Neural progenitor cell (in vitro differentiated cells): Measurements from ENCODE around the gene WWTR1. TPM values are rescaled to one million over a fixed set of nuclear protein-coding genes. Genes with fewer than 3 reads are reported as not detected.

Experiments
- DNase-seq: peaks from one replicate; pipeline ENCODE4 v3.0.0-alpha.2; 2016; ENCODE audit warnings: low spot score
- H2AFZ ChIP-seq: fragments of 200-600 bp; sonication (generic); replicated peaks from 2 replicates; pipeline ENCODE4 v1.6.1; 2016; ENCODE audit warnings: antibody characterized with exemption
- H3F3A ChIP-seq: fragments of 200-600 bp; sonication (generic); 2 replicates; pipeline ENCODE4 v1.6.1; 2016; ENCODE audit warnings: antibody characterized with exemption, low read depth
- H3K27ac ChIP-seq: fragments of 200-600 bp; sonication (generic); 2 replicates; pipeline ENCODE4 v1.5.1; 2016; ENCODE audit warnings: mild to moderate bottlenecking
- H3K27me3 ChIP-seq: fragments of 200-600 bp; sonication (generic); 2 replicates; pipeline ENCODE4 v1.6.1; 2016; ENCODE audit warnings: mild to moderate bottlenecking, moderate library complexity
- H3K36me3 ChIP-seq: fragments of 200-600 bp; sonication (generic); 2 replicates; pipeline ENCODE4 v1.5.1; 2016
- H3K4me1 ChIP-seq: fragments of 200-600 bp; sonication (generic); 2 replicates; pipeline ENCODE4 v1.6.1; 2016; ENCODE audit warnings: mixed run types
- H3K4me2 ChIP-seq: fragments of 200-600 bp; sonication (generic); 2 replicates; pipeline ENCODE4 v1.6.1; 2016
- H3K4me3 ChIP-seq: fragments of 200-600 bp; sonication (generic); 2 replicates; pipeline ENCODE4 v1.5.1; 2016
- H3K79me2 ChIP-seq: fragments of 200-600 bp; sonication (generic); 2 replicates; pipeline ENCODE4 v1.6.1; 2016; ENCODE audit warnings: low read depth
- H3K9ac ChIP-seq: fragments of 200-600 bp; sonication (generic); 2 replicates; pipeline ENCODE4 v1.6.1; 2016
- H3K9me3 ChIP-seq: fragments of 200-600 bp; sonication (generic); 2 replicates; pipeline ENCODE4 v1.5.1; 2016; ENCODE audit warnings: low read depth
- H4K20me1 ChIP-seq: fragments of 200-600 bp; sonication (generic); 2 replicates; pipeline ENCODE4 v1.6.1; 2016; ENCODE audit warnings: low read depth
- H3K27ac Mint-ChIP-seq: 3 replicates; pipeline ENCODE4 v1.8.0; 2021; ENCODE audit warnings: mixed read lengths
- H3K27me3 Mint-ChIP-seq: 2 replicates; pipeline ENCODE4 v1.8.0; 2022; ENCODE audit warnings: low read depth, mild to moderate bottlenecking, inconsistent platforms, moderate library complexity, mixed read lengths; ENCODE audit not compliant: insufficient read depth
- H3K36me3 Mint-ChIP-seq: 3 replicates; pipeline ENCODE4 v1.8.0; 2021; ENCODE audit warnings: mixed read lengths
- H3K4me1 Mint-ChIP-seq: 3 replicates; pipeline ENCODE4 v1.8.0; 2021; ENCODE audit warnings: mixed read lengths
- H3K4me3 Mint-ChIP-seq: 3 replicates; pipeline ENCODE4 v1.8.0; 2021; ENCODE audit warnings: mild to moderate bottlenecking, moderate library complexity, mixed read lengths
- H3K9me3 Mint-ChIP-seq: 3 replicates; pipeline ENCODE4 v1.8.0; 2020; ENCODE audit warnings: mixed read lengths
- CTCF ChIP-seq: fragments of 200-600 bp; sonication (generic); IDR thresholded peaks from 2 replicates; pipeline ENCODE4 v1.5.1; 2017; ENCODE audit warnings: antibody characterized with exemption, mild to moderate bottlenecking
- EZH2 ChIP-seq: fragments of 200-600 bp; sonication (generic); IDR thresholded peaks from 2 replicates; pipeline ENCODE4 v1.6.1; 2017; ENCODE audit warnings: antibody characterized with exemption, mild to moderate bottlenecking, moderate library complexity
- EZH2phosphoT487 ChIP-seq: fragments of 200-600 bp; sonication (generic); IDR thresholded peaks from 2 replicates; pipeline ENCODE4 v1.6.1; 2017; ENCODE audit warnings: antibody characterized with exemption
- total RNA-seq: library from RNA; depleted of rRNA; stranded (reverse); fragments of >200 nt; gene quantifications from 2 replicates; pipeline ENCODE4 v1.2.3, GENCODE V29; 2015; ENCODE audit warnings: low replicate concordance

Gene WWTR1
- total RNA-seq, 1 donor from 2014 or later = 13.9 TPM

DNA sequence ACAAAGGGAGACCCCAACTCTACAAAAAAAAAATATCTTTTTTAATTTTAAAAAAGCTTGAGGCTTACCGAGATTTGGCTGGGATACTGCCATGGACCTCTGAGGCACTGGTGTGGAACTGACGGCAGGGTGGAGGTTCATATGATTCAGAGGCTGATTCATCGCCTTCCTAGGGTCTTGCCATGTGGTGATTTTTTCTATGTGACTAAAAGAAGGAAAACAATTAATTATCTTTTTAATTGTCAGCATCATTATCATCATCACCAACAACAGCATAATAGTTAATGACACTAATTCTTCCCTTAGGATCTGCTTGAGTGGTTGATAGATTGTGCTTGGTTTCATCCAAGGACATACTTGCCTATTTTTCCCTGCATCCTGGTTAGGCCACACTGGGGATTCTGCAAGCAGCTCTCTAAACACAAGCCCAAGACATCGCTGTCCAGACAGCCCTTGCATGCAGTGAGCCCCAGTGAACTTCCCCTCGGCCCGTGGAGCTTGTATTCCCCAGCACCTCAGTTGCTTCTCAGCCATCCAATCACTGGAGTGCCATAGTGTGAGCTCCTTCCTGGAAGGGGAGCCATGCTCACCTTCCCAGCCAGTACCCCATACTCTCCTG is 84.9 kb downstream of the WWTR1 start:
- DNase-seq = no peak
- no peaks in the 10 kb centered on the region for H3K9me3 ChIP-seq
- peaks cover 24% of the 10 kb centered on the region for H3K4me1 ChIP-seq
- H4K20me1 ChIP-seq = no peaks in the 10 kb centered on the region
- no peaks in the 10 kb centered on the region for H3K9me3 Mint-ChIP-seq
- H3K27ac ChIP-seq = no peak overlapping the region
- H2AFZ ChIP-seq = no peak overlapping the region
- H3K4me3 ChIP-seq = no peak overlapping the region
- H3K27me3 ChIP-seq = no peaks in the 10 kb centered on the region
- H3K9ac ChIP-seq = no peak overlapping the region
- H3K4me2 ChIP-seq = no peak overlapping the region
- H3K27me3 Mint-ChIP-seq = no peaks in the 10 kb centered on the region
- no peaks in the 10 kb centered on the region for H3K36me3 ChIP-seq
- H3K4me3 Mint-ChIP-seq = no peak overlapping the region
- H3K4me1 Mint-ChIP-seq = peaks cover 23% of the 10 kb centered on the region
- H3K27ac Mint-ChIP-seq = no peak overlapping the region
- H3F3A ChIP-seq = peaks cover 17% of the 10 kb centered on the region
- no peak for TF ChIP-seq CTCF
- TF ChIP-seq EZH2 = no peak
- TF ChIP-seq EZH2phosphoT487 = no peak
- peaks cover 7% of the 10 kb centered on the region for H3K36me3 Mint-ChIP-seq
- no peaks in the 10 kb centered on the region for H3K79me2 ChIP-seq

GRCh38 chr3:149571381-149571780 is 86.4 kb downstream of the WWTR1 start:
- peaks cover 7% of the 10 kb centered on the region for H3K36me3 Mint-ChIP-seq
- peaks cover 13% of the 10 kb centered on the region for H3F3A ChIP-seq
- H3K27me3 Mint-ChIP-seq = no peaks in the 10 kb centered on the region
- peaks cover 24% of the 10 kb centered on the region for H3K4me1 Mint-ChIP-seq
- H3K9ac ChIP-seq = no peak overlapping the region
- no peaks in the 10 kb centered on the region for H3K9me3 Mint-ChIP-seq
- no peak overlapping the region for H3K27ac Mint-ChIP-seq
- H3K79me2 ChIP-seq = no peaks in the 10 kb centered on the region
- TF ChIP-seq CTCF = no peak
- TF ChIP-seq EZH2 = no peak
- TF ChIP-seq EZH2phosphoT487 = no peak
- no peaks in the 10 kb centered on the region for H3K36me3 ChIP-seq
- H2AFZ ChIP-seq = no peak overlapping the region
- H3K4me3 ChIP-seq = no peak overlapping the region
- H3K4me2 ChIP-seq = no peak overlapping the region
- no peaks in the 10 kb centered on the region for H3K9me3 ChIP-seq
- no peak overlapping the region for H3K4me3 Mint-ChIP-seq
- no peak for DNase-seq
- no peak overlapping the region for H3K27ac ChIP-seq
- H4K20me1 ChIP-seq = no peaks in the 10 kb centered on the region
- peaks cover 12% of the 10 kb centered on the region for H3K4me1 ChIP-seq
- H3K27me3 ChIP-seq = no peaks in the 10 kb centered on the region

GRCh38 chr3:149570016-149570415 is 87.8 kb downstream of the WWTR1 start:
- Mint-ChIP-seq H3K36me3 (peaks cover 11% of the 10 kb centered on the region), H3K4me1 (peaks cover 15% of the 10 kb centered on the region), H3K9me3 (no peaks in the 10 kb centered on the region), H3K27ac (no peak overlapping the region), H3K4me3 (no peak overlapping the region), H3K27me3 (no peaks in the 10 kb centered on the region)
- DNase-seq = no peak
- Histone ChIP-seq H3K4me1 (no peaks in the 10 kb centered on the region), H3F3A (no peaks in the 10 kb centered on the region), H2AFZ (no peak overlapping the region), H4K20me1 (no peaks in the 10 kb centered on the region), H3K9ac (no peak overlapping the region), H3K79me2 (no peaks in the 10 kb centered on the region), H3K9me3 (no peaks in the 10 kb centered on the region), H3K4me2 (no peak overlapping the region), H3K27ac (no peak overlapping the region), H3K36me3 (no peaks in the 10 kb centered on the region), H3K4me3 (no peak overlapping the region), H3K27me3 (no peaks in the 10 kb centered on the region)
- TF ChIP-seq EZH2 = no peak
- TF ChIP-seq EZH2phosphoT487 = no peak
- no peak for TF ChIP-seq CTCF
